Measurements from ENCODE around the gene HMCN1. TPM values are rescaled to one million over a fixed set of nuclear protein-coding genes. Genes with fewer than 3 reads are reported as not detected.

Gene HMCN1
- total RNA-seq, 2 donors from 2014 or later, result 10.4 to 22.3 TPM

- intact Hi-C loops (cut with DNase I), result no loop called here
- DNase-seq, result no peak
- no peak for ATAC-seq
Observed at GRCh38 chr1:185834371-185834905, 100.2 kb downstream of the HMCN1 start.

- intact Hi-C loops (cut with DNase I), result no loop called here
- ATAC-seq (no peak), DNase-seq (no peak)
Observed at GRCh38 chr1:185835191-185835590, 101.0 kb downstream of the HMCN1 start.

GRCh38 chr1:185837711-185838110 lies 103.5 kb downstream of the HMCN1 start:
- no peak for ATAC-seq

GRCh38 chr1:185838111-185838510 lies 103.9 kb downstream of the HMCN1 start:
- ATAC-seq (no peak), DNase-seq (no peak)
- intact Hi-C loops (cut with DNase I), result no loop called here

More at GRCh38 chr1:185837711-185838110, 103.5 kb downstream of the HMCN1 start:
- DNase-seq, result no peak
- intact Hi-C loops (cut with DNase I), result no loop called here

- no peak for ATAC-seq
- intact Hi-C loops (cut with DNase I), result no loop called here
- no peak for DNase-seq
Observed at GRCh38 chr1:185840880-185841279, 106.7 kb downstream of the HMCN1 start.

- ATAC-seq, result no peak
- DNase-seq, result no peak
- intact Hi-C loops (cut with DNase I), result no loop called here
Observed at GRCh38 chr1:185843297-185843869, 109.2 kb downstream of the HMCN1 start.

GRCh38 chr1:185843986-185844385 lies 109.8 kb downstream of the HMCN1 start:
- intact Hi-C loops (cut with DNase I), result no loop called here
- ATAC-seq, result no peak

GRCh38 chr1:185846672-185847444 lies 112.7 kb downstream of the HMCN1 start:
- DNase-seq (no peak), ATAC-seq (no peak)
- intact Hi-C loops (cut with DNase I), result no loop called here

More at GRCh38 chr1:185843986-185844385, 109.8 kb downstream of the HMCN1 start:
- DNase-seq, result no peak

- ATAC-seq, result no peak
- no peak for DNase-seq
- intact Hi-C loops (cut with DNase I), result no loop called here
Observed at GRCh38 chr1:185849014-185849413, 114.8 kb downstream of the HMCN1 start.

GRCh38 chr1:185850366-185850765 lies 116.2 kb downstream of the HMCN1 start:
- DNase-seq (no peak), ATAC-seq (no peak)
- intact Hi-C loops (cut with DNase I), result no loop called here

- DNase-seq (no peak), ATAC-seq (no peak)
- intact Hi-C loops (cut with DNase I), result no loop called here
Observed at GRCh38 chr1:185853739-185854138, 119.5 kb downstream of the HMCN1 start.

- DNase-seq (no peak), ATAC-seq (no peak)
- intact Hi-C loops (cut with DNase I), result no loop called here
Observed at GRCh38 chr1:185856482-185856881, 122.3 kb downstream of the HMCN1 start.

GRCh38 chr1:185857442-185857841 lies 123.3 kb downstream of the HMCN1 start:
- ATAC-seq (peak in 1 of 2 donors; percentile 24), DNase-seq (no peak)
- intact Hi-C loops (cut with DNase I), result no loop called here

GRCh38 chr1:185860311-185860710 lies 126.1 kb downstream of the HMCN1 start:
- DNase-seq (no peak), ATAC-seq (no peak)
- intact Hi-C loops (cut with DNase I), result no loop called here

- no peak for DNase-seq
- no peak for ATAC-seq
- intact Hi-C loops (cut with DNase I), result no loop called here
Observed at GRCh38 chr1:185860859-185861258, 126.7 kb downstream of the HMCN1 start.

- no peak for DNase-seq
- intact Hi-C loops (cut with DNase I), result no loop called here
- ATAC-seq, result peak in 1 of 2 donors; percentile 25
Observed at GRCh38 chr1:185861630-185862029, 127.4 kb downstream of the HMCN1 start.

GRCh38 chr1:185862235-185862634 lies 128.0 kb downstream of the HMCN1 start:
- ATAC-seq (no peak), DNase-seq (no peak)
- intact Hi-C loops (cut with DNase I), result no loop called here

- intact Hi-C loops (cut with DNase I), result no loop called here
- ATAC-seq (peak in 1 of 2 donors; percentile 40), DNase-seq (no peak)
Observed at GRCh38 chr1:185864331-185864730, 130.1 kb downstream of the HMCN1 start.

GRCh38 chr1:185864889-185865517 lies 130.8 kb downstream of the HMCN1 start:
- DNase-seq, result no peak
- ATAC-seq, result peak in 1 of 2 donors; percentile 94
- intact Hi-C loops (cut with DNase I), result no loop called here

- no peak for DNase-seq
- intact Hi-C loops (cut with DNase I), result no loop called here
- no peak for ATAC-seq
Observed at GRCh38 chr1:185869590-185869989, 135.4 kb downstream of the HMCN1 start.
